Natural killer cell (primary cell): Measurements from ENCODE around the gene MLST8. TPM values are rescaled to one million over a fixed set of nuclear protein-coding genes. Genes with fewer than 3 reads are reported as not detected.
"Not testable (repeated sequence)": the region's sequence is repeated elsewhere in the genome, so short reads cannot be mapped to it uniquely, and the experiment has no call there.

Experiments
- ATAC-seq, 3 donors: fragments of 150-1000 bp in 2 of 3; fragments of 200-7000 bp in 1 of 3; cut with Tn5 transposase; 1 replicate in 1 of 3; 2 replicates in 2 of 3; pipeline ENCODE4 v1.10.0; 2021; ENCODE audit warnings: mild to moderate bottlenecking in 2 of 3, moderate library complexity in 2 of 3
- DNase-seq, 2 donors: peaks; one replicate each; pipeline versions ENCODE4 v3.0.0 to v3.0.0-alpha.2; 2013 to 2021; ENCODE audit warnings: mixed read lengths in 1 of 2
- H3K27ac ChIP-seq: one replicate; pipeline ENCODE4 v1.5.1; 2013; ENCODE audit warnings: mild to moderate bottlenecking, low read length
- H3K27me3 ChIP-seq: one replicate; pipeline ENCODE4 v1.6.1; 2013; ENCODE audit warnings: low read length; ENCODE audit not compliant: control insufficient read depth, insufficient read depth
- H3K36me3 ChIP-seq: one replicate; pipeline ENCODE4 v1.6.1; 2013; ENCODE audit warnings: low read length; ENCODE audit not compliant: control insufficient read depth, insufficient read depth
- H3K4me1 ChIP-seq: one replicate; pipeline ENCODE4 v1.6.1; 2013; ENCODE audit warnings: low read length; ENCODE audit not compliant: control insufficient read depth, insufficient read depth
- H3K4me3 ChIP-seq: one replicate; pipeline ENCODE4 v1.5.1; 2013; ENCODE audit warnings: low read length
- H3K9me3 ChIP-seq: one replicate; pipeline ENCODE4 v1.6.1; 2013; ENCODE audit warnings: low read length; ENCODE audit not compliant: control insufficient read depth, insufficient read depth
- H3K27ac Mint-ChIP-seq, 2 donors: one replicate each; pipeline ENCODE4 v1.8.0; 2022; ENCODE audit warnings: mild to moderate bottlenecking in 2 of 2, mixed read lengths in 2 of 2, moderate library complexity in 1 of 2
- H3K27me3 Mint-ChIP-seq, 2 donors: one replicate each; pipeline ENCODE4 v1.8.0; 2022; ENCODE audit warnings: low read depth in 2 of 2, mixed read lengths in 2 of 2
- H3K36me3 Mint-ChIP-seq: one replicate; pipeline ENCODE4 v1.8.0; 2022; ENCODE audit warnings: mixed read lengths
- H3K4me1 Mint-ChIP-seq, 2 donors: one replicate each; pipeline ENCODE4 v1.8.0; 2022; ENCODE audit warnings: mixed read lengths in 2 of 2
- H3K4me3 Mint-ChIP-seq: one replicate; pipeline ENCODE4 v1.8.0; 2022; ENCODE audit warnings: mild to moderate bottlenecking, moderate library complexity, mixed read lengths
- H3K9me3 Mint-ChIP-seq, 2 donors: one replicate each; pipeline ENCODE4 v1.8.0; 2022; ENCODE audit warnings: mixed read lengths in 2 of 2
- CTCF ChIP-seq: fragments of 200-600 bp; IDR thresholded peaks from one replicate; pipeline ENCODE4 v1.8.0; 2022; ENCODE audit warnings: antibody characterized with exemption
- WGBS: methylation state at CpG from one replicate; pipeline ENCODE4 v1.1.7; 2013; ENCODE audit warnings: missing lambda C conversion rate; ENCODE audit not compliant: insufficient coverage; 5-methylcytosine and 5-hydroxymethylcytosine counted together
- intact Hi-C: fragments of 100-400 bp; cut with micrococcal nuclease; formaldehyde crosslinking; loops from one replicate; pipeline ENCODE4 v1.14.2; 2022
- total RNA-seq, 4 donors: library from RNA; stranded (reverse); fragments of 120-200 nt in 1 of 4; gene quantifications; one replicate each; pipeline versions ENCODE4 v1.2.3 to v1.2.4, GENCODE V29; 2013 to 2022

The MLST8 gene
- total RNA-seq, 3 donors from 2014 or later (not counting 1 experiment from before 2014, with no cell fraction given), result 19.7 to 30.2 (median 27.8) TPM

GRCh38 chr16:2200313-2200712 lies 4.9 kb upstream of the MLST8 start:
- H3K4me1 Mint-ChIP-seq, result peaks cover 6 to 13% of the 10 kb centered on the region in 2 donors
- H3K27ac ChIP-seq, result no peak overlapping the region
- no peak for TF ChIP-seq CTCF
- no peak overlapping the region for H3K4me3 Mint-ChIP-seq
- peaks cover 17% of the 10 kb centered on the region for H3K4me1 ChIP-seq
- no peak overlapping the region for H3K27ac Mint-ChIP-seq
- DNase-seq, result no peak
- WGBS, result 89% methylated on average over 6 of the region's 6 CpGs
- peaks cover 11 to 22% of the 10 kb centered on the region in 2 donors for H3K27me3 Mint-ChIP-seq
- no peaks in the 10 kb centered on the region for H3K9me3 ChIP-seq
- intact Hi-C loops, result no loop called here
- H3K36me3 ChIP-seq, result no peaks in the 10 kb centered on the region
- H3K27me3 ChIP-seq, result peaks cover 25% of the 10 kb centered on the region
- no peak for ATAC-seq
- H3K9me3 Mint-ChIP-seq, result no peaks in the 10 kb centered on the region
- no peaks in the 10 kb centered on the region for H3K36me3 Mint-ChIP-seq
- H3K4me3 ChIP-seq, result no peak overlapping the region

GRCh38 chr16:2203119-2203688 lies 2.0 kb upstream of the MLST8 start:
- H3K36me3 Mint-ChIP-seq, H3K4me3 ChIP-seq, H3K9me3 Mint-ChIP-seq, DNase-seq, ATAC-seq, H3K27me3 ChIP-seq, H3K27ac ChIP-seq, H3K9me3 ChIP-seq, intact Hi-C loops: not testable (repeated sequence)
- H3K4me1 ChIP-seq, result peaks cover 19% of the 10 kb centered on the region
- Mint-ChIP-seq H3K27me3 (peaks cover 8 to 10% of the 10 kb centered on the region in 2 donors), H3K4me1 (peaks cover 19 to 28% of the 10 kb centered on the region in 2 donors), H3K27ac (peak overlapping the region in 1 of 2 donors; percentile 80), H3K4me3 (peak overlapping the region; percentile 82)
- WGBS, result 92% methylated on average over 3 of the region's 8 CpGs
- peaks cover 12% of the 10 kb centered on the region for H3K36me3 ChIP-seq

DNA sequence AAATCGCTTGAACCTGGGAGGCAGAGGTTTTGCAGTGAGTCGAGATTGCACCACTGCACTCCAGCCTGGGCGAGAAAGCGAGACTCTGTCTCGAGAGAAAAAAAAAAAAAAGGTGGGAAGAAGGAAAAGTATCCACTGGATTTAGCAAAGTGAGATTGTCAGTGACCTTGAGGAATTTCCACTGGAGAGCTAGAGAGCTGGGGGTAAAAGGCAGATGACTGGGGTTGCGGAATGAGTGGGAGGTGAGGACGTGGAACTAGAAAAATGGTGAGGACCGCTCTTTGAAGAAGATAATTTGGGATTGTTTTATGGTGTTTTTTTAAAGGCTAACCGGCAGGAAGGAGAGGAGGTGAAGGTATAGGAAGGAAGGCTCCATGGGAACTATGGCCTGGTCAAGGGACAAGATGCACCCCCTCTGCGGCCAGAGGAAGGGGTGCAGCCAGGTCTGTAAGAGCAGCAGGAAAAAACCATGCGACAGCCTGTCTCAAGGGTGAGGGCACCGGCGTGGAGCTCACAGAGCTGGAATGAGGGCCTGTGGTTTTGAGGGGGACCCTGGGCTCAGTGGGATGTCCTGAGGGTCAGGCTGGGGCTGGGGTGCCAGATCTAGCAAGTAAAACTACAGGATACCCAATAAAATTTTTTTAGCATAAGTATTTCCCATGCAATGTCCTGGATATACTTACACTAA lies 694 bp upstream of the MLST8 start:
- WGBS, result 87% methylated on average over 13 of the region's 13 CpGs

More for the DNA sequence above, 694 bp upstream of the MLST8 start:
- Histone ChIP-seq H3K4me3 (peak overlapping the region; percentile 88), H3K9me3 (no peaks in the 10 kb centered on the region), H3K27ac (peak overlapping the region; percentile 95), H3K27me3 (no peaks in the 10 kb centered on the region), H3K4me1 (peaks cover 19% of the 10 kb centered on the region), H3K36me3 (peaks cover 26% of the 10 kb centered on the region)
- Mint-ChIP-seq H3K27me3 (peaks cover 0 to 9% of the 10 kb centered on the region in 2 donors), H3K27ac (peak overlapping the region; percentile 80 to 88), H3K4me1 (peaks cover 19 to 28% of the 10 kb centered on the region in 2 donors), H3K36me3 (no peaks in the 10 kb centered on the region), H3K4me3 (peak overlapping the region; percentile 82), H3K9me3 (no peaks in the 10 kb centered on the region)
- intact Hi-C loops, result no loop called here
- no peak for TF ChIP-seq CTCF
- ATAC-seq (no peak), DNase-seq (no peak)
